HepG2 (cell line): ENCODE data around the gene CDT1. TPM values are rescaled to one million over a fixed set of nuclear protein-coding genes. Genes with fewer than 3 reads are reported as not detected.

Experiments used
- FOSL1 ChIP-seq: sonication (generic); formaldehyde crosslinking; IDR thresholded peaks from 2 replicates; pipeline ENCODE4 v1.9.0; 2021; ENCODE audit warnings: missing genetic modification reagents, borderline replicate concordance
- HNF4A ChIP-seq: sonication (generic); formaldehyde crosslinking; IDR thresholded peaks from 2 replicates; pipeline ENCODE4 v1.4.0; 2020; ENCODE audit warnings: missing genetic modification reagents
- KIAA2018 ChIP-seq: sonication (generic); formaldehyde crosslinking; IDR thresholded peaks from 2 replicates; pipeline ENCODE4 v1.5.0; 2020; ENCODE audit warnings: mild to moderate bottlenecking, missing genetic modification reagents, borderline replicate concordance
- KLF11 ChIP-seq: IDR thresholded peaks from 2 replicates; pipeline ENCODE4 v1.6.1; 2016; ENCODE audit warnings: missing compliant biosample characterization
- NCOA2 ChIP-seq: sonication (generic); formaldehyde crosslinking; IDR thresholded peaks from 2 replicates; pipeline ENCODE4 v1.8.0; 2022; ENCODE audit warnings: inconsistent platforms
- POGZ ChIP-seq: sonication (generic); formaldehyde crosslinking; IDR thresholded peaks from 2 replicates; pipeline ENCODE4 v1.4.0; 2020; ENCODE audit warnings: mild to moderate bottlenecking, missing genetic modification reagents
- PRDM15 ChIP-seq: sonication (generic); formaldehyde crosslinking; IDR thresholded peaks from 2 replicates; pipeline ENCODE4 v1.4.0; 2020; ENCODE audit warnings: missing genetic modification reagents
- SIX4 ChIP-seq: sonication (generic); formaldehyde crosslinking; IDR thresholded peaks from 2 replicates; pipeline ENCODE4 v1.4.0; 2020; ENCODE audit warnings: missing genetic modification reagents
- polyA plus RNA-seq, 8 experiments: library from polyadenylated mRNA; depleted of rRNA in 3 of 8; stranded (reverse) in 7 of 8; unstranded in 1 of 8; fragments of >200 nt; fragmentation: Illumina TruSeq in 4 of 8; extraction: Trizol in 4 of 8; gene quantifications; 2 replicates each; pipeline versions ENCODE4 v1.2.1 to v1.2.3, GENCODE V29; 2011 to 2016; ENCODE audit warnings: low read depth in 4 of 8, missing spikeins in 1 of 8, mixed read lengths in 1 of 8; ENCODE audit not compliant: insufficient read depth in 1 of 8
- total RNA-seq, 5 experiments: library from RNA; depleted of rRNA; stranded (reverse); fragments of >200 nt; fragmentation: Illumina TruSeq; extraction: Trizol; gene quantifications; 2 replicates each; pipeline ENCODE4 v1.2.3, GENCODE V29; 2016; ENCODE audit warnings: low read depth in 1 of 5
- TF ChIP-seq, protein P1 (sequence below): sonication (generic); formaldehyde crosslinking; IDR thresholded peaks from 2 replicates; pipeline ENCODE4 v1.9.0; 2021; ENCODE audit warnings: mild to moderate bottlenecking, missing genetic modification reagents

CDT1 gene
- total and polyA plus RNA-seq, 2 of the 13 experiments (the other 11 are each of a cell fraction or from before 2014, with no cell fraction given), result 23.1 to 23.8 TPM

- TF ChIP-seq KIAA2018 (CRISPR knock-in tag) (peak; percentile 79; the same call in 1 of the 2 replicates), POGZ (CRISPR knock-in tag) (no peak), FOSL1 (CRISPR knock-in tag) (no peak; the same call in 1 of the 2 replicates), HNF4A (CRISPR knock-in tag) (peak; percentile 19; the same call in 1 of the 2 replicates), SIX4 (no peak), PRDM15 (CRISPR knock-in tag) (no peak), NCOA2 (CRISPR knock-in tag) (no peak; the same call in none of the 2 replicates), KLF11 (CRISPR knock-in tag) (peak; percentile 80; the same call in 1 of the 2 replicates)
- TF ChIP-seq, protein P1, sequence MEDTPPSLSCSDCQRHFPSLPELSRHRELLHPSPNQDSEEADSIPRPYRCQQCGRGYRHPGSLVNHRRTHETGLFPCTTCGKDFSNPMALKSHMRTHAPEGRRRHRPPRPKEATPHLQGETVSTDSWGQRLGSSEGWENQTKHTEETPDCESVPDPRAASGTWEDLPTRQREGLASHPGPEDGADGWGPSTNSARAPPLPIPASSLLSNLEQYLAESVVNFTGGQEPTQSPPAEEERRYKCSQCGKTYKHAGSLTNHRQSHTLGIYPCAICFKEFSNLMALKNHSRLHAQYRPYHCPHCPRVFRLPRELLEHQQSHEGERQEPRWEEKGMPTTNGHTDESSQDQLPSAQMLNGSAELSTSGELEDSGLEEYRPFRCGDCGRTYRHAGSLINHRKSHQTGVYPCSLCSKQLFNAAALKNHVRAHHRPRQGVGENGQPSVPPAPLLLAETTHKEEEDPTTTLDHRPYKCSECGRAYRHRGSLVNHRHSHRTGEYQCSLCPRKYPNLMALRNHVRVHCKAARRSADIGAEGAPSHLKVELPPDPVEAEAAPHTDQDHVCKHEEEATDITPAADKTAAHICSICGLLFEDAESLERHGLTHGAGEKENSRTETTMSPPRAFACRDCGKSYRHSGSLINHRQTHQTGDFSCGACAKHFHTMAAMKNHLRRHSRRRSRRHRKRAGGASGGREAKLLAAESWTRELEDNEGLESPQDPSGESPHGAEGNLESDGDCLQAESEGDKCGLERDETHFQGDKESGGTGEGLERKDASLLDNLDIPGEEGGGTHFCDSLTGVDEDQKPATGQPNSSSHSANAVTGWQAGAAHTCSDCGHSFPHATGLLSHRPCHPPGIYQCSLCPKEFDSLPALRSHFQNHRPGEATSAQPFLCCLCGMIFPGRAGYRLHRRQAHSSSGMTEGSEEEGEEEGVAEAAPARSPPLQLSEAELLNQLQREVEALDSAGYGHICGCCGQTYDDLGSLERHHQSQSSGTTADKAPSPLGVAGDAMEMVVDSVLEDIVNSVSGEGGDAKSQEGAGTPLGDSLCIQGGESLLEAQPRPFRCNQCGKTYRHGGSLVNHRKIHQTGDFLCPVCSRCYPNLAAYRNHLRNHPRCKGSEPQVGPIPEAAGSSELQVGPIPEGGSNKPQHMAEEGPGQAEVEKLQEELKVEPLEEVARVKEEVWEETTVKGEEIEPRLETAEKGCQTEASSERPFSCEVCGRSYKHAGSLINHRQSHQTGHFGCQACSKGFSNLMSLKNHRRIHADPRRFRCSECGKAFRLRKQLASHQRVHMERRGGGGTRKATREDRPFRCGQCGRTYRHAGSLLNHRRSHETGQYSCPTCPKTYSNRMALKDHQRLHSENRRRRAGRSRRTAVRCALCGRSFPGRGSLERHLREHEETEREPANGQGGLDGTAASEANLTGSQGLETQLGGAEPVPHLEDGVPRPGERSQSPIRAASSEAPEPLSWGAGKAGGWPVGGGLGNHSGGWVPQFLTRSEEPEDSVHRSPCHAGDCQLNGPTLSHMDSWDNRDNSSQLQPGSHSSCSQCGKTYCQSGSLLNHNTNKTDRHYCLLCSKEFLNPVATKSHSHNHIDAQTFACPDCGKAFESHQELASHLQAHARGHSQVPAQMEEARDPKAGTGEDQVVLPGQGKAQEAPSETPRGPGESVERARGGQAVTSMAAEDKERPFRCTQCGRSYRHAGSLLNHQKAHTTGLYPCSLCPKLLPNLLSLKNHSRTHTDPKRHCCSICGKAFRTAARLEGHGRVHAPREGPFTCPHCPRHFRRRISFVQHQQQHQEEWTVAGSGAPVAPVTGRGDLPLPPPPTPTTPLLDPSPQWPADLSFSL, result no peak
These were observed 7.6 kb downstream of the CDT1 start (continued) for GRCh38 chr16:88810912-88811768.
